NOMO-1 treated with dmso at 0.1 percent for 144 hours (cell line): Measurements from ENCODE around the gene DCAKD.

Experiments used
- DNase-seq: peaks from one replicate; lab custom pipeline; 2025; ENCODE audit not compliant: unreplicated experiment; lab: John Stamatoyannopoulos, UW

The DCAKD gene

GRCh38 chr17:45031231-45032173 lies 19.9 kb downstream of the DCAKD start:
- DNase-seq = no peak

- no peak for DNase-seq
Measured at GRCh38 chr17:45030733-45031132, 20.7 kb downstream of the DCAKD start.

GRCh38 chr17:45029758-45030423 lies 21.5 kb downstream of the DCAKD start:
- no peak for DNase-seq

- DNase-seq = no peak
Measured at GRCh38 chr17:45029096-45029495, 22.3 kb downstream of the DCAKD start.

- no peak for DNase-seq
Measured at GRCh38 chr17:45022655-45023339, 28.6 kb downstream of the DCAKD start.

GRCh38 chr17:45022288-45022648 lies 29.2 kb downstream of the DCAKD start:
- DNase-seq = no peak

- peak; percentile 38 for DNase-seq
Measured at GRCh38 chr17:45021607-45022287, 29.7 kb downstream of the DCAKD start.

- no peak for DNase-seq
Measured at GRCh38 chr17:45020354-45021138, 30.9 kb downstream of the DCAKD start.

- peak; percentile 47 for DNase-seq
Measured at GRCh38 chr17:45018848-45019711, 32.4 kb downstream of the DCAKD start.

- DNase-seq = no peak
Measured at GRCh38 chr17:45018514-45018847, 33.0 kb downstream of the DCAKD start.

- no peak for DNase-seq
Measured at GRCh38 chr17:45016823-45017222, 34.6 kb downstream of the DCAKD start.

- DNase-seq = no peak
Measured at GRCh38 chr17:45016237-45016636, 35.2 kb downstream of the DCAKD start.

GRCh38 chr17:45013021-45013997 lies 38.1 kb downstream of the DCAKD start:
- DNase-seq = no peak

GRCh38 chr17:45011767-45012166 lies 39.7 kb downstream of the DCAKD start:
- DNase-seq = no peak

- no peak for DNase-seq
Measured at GRCh38 chr17:45009676-45010467, 41.6 kb downstream of the DCAKD start.

GRCh38 chr17:45008216-45008615 lies 43.2 kb downstream of the DCAKD start:
- DNase-seq = no peak

GRCh38 chr17:45006927-45007461 lies 44.4 kb downstream of the DCAKD start:
- no peak for DNase-seq
